ENCODE measurements around the gene ZNF814.
"Not testable (repeated sequence)": the region's sequence is repeated elsewhere in the genome, so short reads cannot be mapped to it uniquely, and the experiment has no call there.

The ZNF814 gene

GRCh38 chr19:57888560-57889231, at the start of gene ZNF814:
Gene ZNF814, minus strand, starts transcription at chr19:57889037. Its CDS starts 235 bp downstream, at chr19:57888802.
- DNase-seq (ENCODE audit: insufficient read length, low spot score): no peak
- TF ChIP-seq POLR2A (IDR thresholded peaks at IDR 0.05; ENCODE audit: low read depth, low read length): no peak
- FAIRE-seq: no peak

DNA sequence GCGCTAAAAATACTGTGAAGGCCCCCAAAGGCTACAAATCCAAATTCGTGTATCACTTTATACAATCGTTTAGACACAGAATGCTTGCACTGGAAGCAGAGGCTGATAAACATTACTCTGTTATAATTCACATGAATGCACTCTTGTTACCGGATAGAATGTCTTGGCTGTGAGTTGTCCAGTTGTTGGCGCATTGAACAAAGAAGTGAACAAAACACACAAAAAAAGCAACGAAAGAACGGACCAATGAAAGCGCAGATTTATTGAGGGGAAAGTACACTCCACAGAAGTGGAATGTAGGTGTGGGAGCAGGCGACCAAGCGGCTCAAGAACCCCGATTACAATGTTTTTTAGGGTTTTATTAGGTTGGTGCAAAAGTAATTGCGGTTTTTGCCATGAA, 46.9 kb upstream of the ZNF814 start:
- no peak for TF ChIP-seq POLR2A (IDR thresholded peaks at IDR 0.05; ENCODE audit: low read depth, low read length)
- FAIRE-seq: no peak
- DNase-seq (ENCODE audit: insufficient read length, low spot score): no peak

GRCh38 chr19:57934820-57935665, 46.2 kb upstream of the ZNF814 start, which contains the start of gene ZNF418:
Gene ZNF418, minus strand, starts transcription at chr19:57935402. Its CDS starts 1,580 bp downstream, at chr19:57933822.
- DNase-seq (ENCODE audit: insufficient read length, low spot score) (no peak), FAIRE-seq (no peak)
- no peak for TF ChIP-seq POLR2A (IDR thresholded peaks at IDR 0.05; ENCODE audit: low read depth, low read length)

GRCh38 chr19:57927587-57927986, 38.8 kb upstream of the ZNF814 start:
- FAIRE-seq (no peak), DNase-seq (ENCODE audit: insufficient read length, low spot score) (no peak)
- no peak for TF ChIP-seq POLR2A (IDR thresholded peaks at IDR 0.05; ENCODE audit: low read depth, low read length)

DNA sequence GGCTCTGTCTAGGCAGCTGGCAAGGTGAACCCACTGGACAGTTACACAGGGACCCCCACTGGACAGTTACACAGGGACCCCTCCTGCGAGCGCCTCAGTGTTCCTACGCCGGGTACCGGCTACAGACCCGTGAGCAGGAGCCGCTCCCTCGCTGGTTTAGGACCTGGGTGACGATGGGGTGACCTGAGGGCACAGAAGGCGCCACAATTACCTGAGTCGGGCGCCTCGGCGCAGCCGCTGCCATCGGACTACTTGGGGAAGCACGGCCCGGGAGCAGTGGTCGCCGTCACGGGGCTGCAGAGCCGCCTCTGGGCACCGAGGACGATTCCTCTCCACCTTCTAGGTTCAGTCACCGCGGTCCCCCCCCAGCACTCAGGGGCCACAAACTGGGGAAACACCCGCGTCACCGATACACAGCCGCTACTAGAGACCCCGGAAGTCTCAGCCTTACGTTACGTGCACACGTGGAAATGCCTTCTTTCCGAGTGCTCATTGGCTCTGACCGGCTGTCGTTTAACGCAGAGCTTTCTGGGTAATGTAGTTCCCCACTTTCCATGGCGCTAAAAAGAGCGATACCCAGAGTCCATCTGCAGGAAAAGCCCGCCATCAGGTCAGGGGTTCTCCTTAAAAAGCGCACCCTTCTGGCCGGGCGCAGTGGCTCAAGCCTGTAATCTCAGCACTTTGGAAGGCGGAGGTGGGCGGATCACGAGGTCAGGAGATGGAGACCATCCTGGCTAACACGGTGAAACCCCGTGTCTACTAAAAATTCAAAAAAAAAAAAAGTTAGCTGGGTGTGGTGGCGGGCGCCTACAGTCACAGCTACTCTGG, 27.5 kb upstream of the ZNF814 start, which contains the start of gene ZNF417:
ZNF417 (minus strand) TSS at position 425 of the 828 bp plus-strand sequence; CDS start at position 244, 181 bp downstream.
- peak; percentile 33 for FAIRE-seq
- peak; percentile 83 for TF ChIP-seq POLR2A (IDR thresholded peaks at IDR 0.05; ENCODE audit: low read depth, low read length)
- DNase-seq (ENCODE audit: insufficient read length, low spot score): peak; percentile 97

- DNase-seq (ENCODE audit: insufficient read length, low spot score): no peak
- no peak for TF ChIP-seq POLR2A (IDR thresholded peaks at IDR 0.05; ENCODE audit: low read depth, low read length)
- no peak for FAIRE-seq
Measured at GRCh38 chr19:57914531-57914930, 25.7 kb upstream of the ZNF814 start.

- FAIRE-seq (no peak), DNase-seq (ENCODE audit: insufficient read length, low spot score) (no peak)
- no peak for TF ChIP-seq POLR2A (IDR thresholded peaks at IDR 0.05; ENCODE audit: low read depth, low read length)
Measured at GRCh38 chr19:57907394-57907793, 18.6 kb upstream of the ZNF814 start.

DNA sequence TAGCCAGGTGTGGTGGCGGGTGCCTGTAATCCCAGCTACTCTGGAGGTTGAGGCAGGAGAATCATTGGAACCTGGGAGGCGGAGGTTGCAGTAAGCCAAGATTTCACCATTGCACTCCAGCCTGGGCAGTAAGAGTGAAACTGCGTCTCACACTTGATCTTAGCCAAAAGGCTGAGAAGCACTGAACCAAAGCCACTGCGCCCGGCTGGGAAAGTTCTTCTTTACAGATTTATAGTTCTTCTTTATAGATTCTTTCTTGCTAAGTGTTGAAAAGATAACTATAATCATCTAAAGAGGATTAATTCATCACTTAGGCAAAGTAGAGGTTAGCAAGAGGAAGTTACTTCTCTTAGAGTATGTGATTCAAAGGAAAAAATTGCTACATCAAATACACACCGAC, 16.4 kb upstream of the ZNF814 start:
- no peak for TF ChIP-seq POLR2A (IDR thresholded peaks at IDR 0.05; ENCODE audit: low read depth, low read length)
- no peak for DNase-seq (ENCODE audit: insufficient read length, low spot score)
- no peak for FAIRE-seq

GRCh38 chr19:57903618-57904184, 14.9 kb upstream of the ZNF814 start:
- DNase-seq (ENCODE audit: insufficient read length, low spot score) (no peak), FAIRE-seq (no peak)
- TF ChIP-seq POLR2A (IDR thresholded peaks at IDR 0.05; ENCODE audit: low read depth, low read length): no peak

DNA sequence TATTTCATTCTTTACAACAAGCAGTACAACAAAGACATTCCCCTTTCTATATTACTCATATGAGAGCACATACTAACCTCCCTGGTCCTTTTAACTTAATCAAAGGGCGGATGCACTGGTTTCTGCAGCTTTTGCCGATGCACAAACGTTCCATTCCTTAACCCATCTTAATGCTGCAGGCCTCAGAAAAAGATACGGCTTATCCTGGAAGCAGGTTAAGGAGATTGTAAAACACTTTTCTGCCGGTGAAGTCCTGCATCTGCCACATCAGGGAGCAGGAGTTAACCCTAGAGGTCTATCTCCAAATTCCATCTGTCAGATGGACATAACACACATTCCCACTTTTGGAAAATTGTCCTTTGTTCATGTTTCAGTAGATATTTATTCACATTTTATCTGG, 11.5 kb upstream of the ZNF814 start:
- TF ChIP-seq POLR2A (IDR thresholded peaks at IDR 0.05; ENCODE audit: low read depth, low read length): no peak
- DNase-seq (ENCODE audit: insufficient read length, low spot score) (no peak), FAIRE-seq (no peak)

DNA sequence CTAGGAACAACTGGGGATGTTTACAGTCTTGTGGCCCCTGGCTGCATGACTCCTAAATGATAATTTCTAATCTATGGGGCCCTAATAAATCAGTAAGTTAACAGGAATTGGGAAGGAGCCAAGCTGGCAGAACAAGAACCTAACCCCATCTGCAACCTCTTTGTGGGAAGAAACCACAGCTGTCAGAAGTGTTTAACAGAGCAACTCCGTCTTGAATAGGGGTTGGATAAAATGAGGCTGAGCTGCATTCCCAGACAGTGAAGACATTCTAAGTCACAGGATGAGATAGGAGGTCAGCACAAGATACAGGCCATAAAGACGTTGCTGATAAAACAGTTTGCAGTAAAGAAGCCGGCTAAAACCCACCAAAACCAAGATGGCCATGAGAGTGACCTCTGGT, 1.9 kb upstream of the ZNF814 start:
- not testable (repeated sequence) for DNase-seq (ENCODE audit: insufficient read length, low spot score)

GRCh38 chr19:57888107-57888559, 704 bp downstream of the ZNF814 start:
- FAIRE-seq (no peak), DNase-seq (ENCODE audit: insufficient read length, low spot score) (no peak)
- TF ChIP-seq POLR2A (IDR thresholded peaks at IDR 0.05; ENCODE audit: low read depth, low read length): no peak

More for the DNA sequence above, 1.9 kb upstream of the ZNF814 start:
- FAIRE-seq: not testable (repeated sequence)

GRCh38 chr19:57887195-57887941, 1.5 kb downstream of the ZNF814 start:
- TF ChIP-seq POLR2A (IDR thresholded peaks at IDR 0.05; ENCODE audit: low read depth, low read length): no peak
- FAIRE-seq (no peak), DNase-seq (ENCODE audit: insufficient read length, low spot score) (no peak)
